ENCODE results near the gene PPP1R3F.

Gene PPP1R3F

DNA sequence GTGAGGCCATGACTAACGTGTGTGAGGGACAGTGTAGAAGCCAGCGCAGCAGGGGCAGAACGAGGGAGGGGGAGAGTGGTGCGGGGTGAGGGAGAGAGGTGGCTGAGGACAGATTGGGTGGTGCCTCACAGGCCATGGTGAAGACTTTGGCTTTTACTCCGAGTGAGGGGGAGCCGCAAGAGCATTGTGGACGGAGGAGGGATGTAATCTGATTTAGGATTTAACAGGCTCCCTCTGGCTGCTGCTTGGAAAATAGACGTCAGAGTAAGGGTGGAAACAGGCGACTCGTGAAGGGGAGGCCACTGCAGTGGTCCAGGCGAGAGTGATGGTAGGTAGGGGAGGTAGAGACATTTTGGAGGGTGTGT, 13.0 kb downstream of the PPP1R3F start:
- H3K36me3 ChIP-seq (ENCODE audit: low read depth) = no peaks in the 10 kb centered on the region
- no peaks in the 10 kb centered on the region for H3K4me1 ChIP-seq (ENCODE audit: insufficient read depth, poor library complexity, severe bottlenecking)
- DNase-seq (ENCODE audit: low spot score) = no peak
- no peaks in the 10 kb centered on the region for H3K27me3 ChIP-seq (ENCODE audit: insufficient read depth, poor library complexity, severe bottlenecking)
- no peak overlapping the region for H3K4me3 ChIP-seq (ENCODE audit: severe bottlenecking)
- no peak overlapping the region for H3K27ac ChIP-seq (ENCODE audit: poor library complexity, severe bottlenecking)
- TF ChIP-seq, protein P1, sequence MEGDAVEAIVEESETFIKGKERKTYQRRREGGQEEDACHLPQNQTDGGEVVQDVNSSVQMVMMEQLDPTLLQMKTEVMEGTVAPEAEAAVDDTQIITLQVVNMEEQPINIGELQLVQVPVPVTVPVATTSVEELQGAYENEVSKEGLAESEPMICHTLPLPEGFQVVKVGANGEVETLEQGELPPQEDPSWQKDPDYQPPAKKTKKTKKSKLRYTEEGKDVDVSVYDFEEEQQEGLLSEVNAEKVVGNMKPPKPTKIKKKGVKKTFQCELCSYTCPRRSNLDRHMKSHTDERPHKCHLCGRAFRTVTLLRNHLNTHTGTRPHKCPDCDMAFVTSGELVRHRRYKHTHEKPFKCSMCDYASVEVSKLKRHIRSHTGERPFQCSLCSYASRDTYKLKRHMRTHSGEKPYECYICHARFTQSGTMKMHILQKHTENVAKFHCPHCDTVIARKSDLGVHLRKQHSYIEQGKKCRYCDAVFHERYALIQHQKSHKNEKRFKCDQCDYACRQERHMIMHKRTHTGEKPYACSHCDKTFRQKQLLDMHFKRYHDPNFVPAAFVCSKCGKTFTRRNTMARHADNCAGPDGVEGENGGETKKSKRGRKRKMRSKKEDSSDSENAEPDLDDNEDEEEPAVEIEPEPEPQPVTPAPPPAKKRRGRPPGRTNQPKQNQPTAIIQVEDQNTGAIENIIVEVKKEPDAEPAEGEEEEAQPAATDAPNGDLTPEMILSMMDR (IDR thresholded peaks at IDR 0.05; ENCODE audit: poor library complexity, severe bottlenecking) = no peak
- no peaks in the 10 kb centered on the region for H3K9me3 ChIP-seq (ENCODE audit: severe bottlenecking)
- ATAC-seq (ENCODE audit: low read depth) = peak; percentile 33; the same call in 1 of the 3 replicates

DNA sequence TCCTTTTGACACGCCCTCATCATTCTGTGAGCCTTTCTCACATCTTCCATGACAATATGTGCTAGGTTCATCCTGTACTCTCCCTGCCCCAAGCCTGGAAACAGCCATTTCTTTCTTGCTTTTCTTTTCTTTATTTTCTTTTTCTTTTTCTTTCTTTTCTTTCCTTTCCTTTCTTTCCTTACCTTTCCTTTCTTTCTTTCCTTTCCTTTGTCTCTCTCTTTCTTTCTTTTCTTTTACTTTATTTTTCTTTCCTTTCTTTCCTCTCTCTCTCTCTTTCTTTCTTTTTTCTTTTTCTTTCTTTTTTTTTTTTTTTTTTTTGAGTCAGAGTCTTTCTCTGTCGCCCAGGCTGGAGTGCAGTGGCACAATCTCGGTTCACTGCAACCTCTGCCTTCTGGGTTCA, 14.6 kb downstream of the PPP1R3F start:
- Histone ChIP-seq H3K36me3 (ENCODE audit: low read depth) (no peaks in the 10 kb centered on the region), H3K4me3 (ENCODE audit: severe bottlenecking) (no peak overlapping the region), H3K27me3 (ENCODE audit: insufficient read depth, poor library complexity, severe bottlenecking) (no peaks in the 10 kb centered on the region), H3K27ac (ENCODE audit: poor library complexity, severe bottlenecking) (no peak overlapping the region), H3K4me1 (ENCODE audit: insufficient read depth, poor library complexity, severe bottlenecking) (no peaks in the 10 kb centered on the region), H3K9me3 (ENCODE audit: severe bottlenecking) (no peaks in the 10 kb centered on the region)
- no peak for ATAC-seq (ENCODE audit: low read depth)
- TF ChIP-seq, protein P1 (IDR thresholded peaks at IDR 0.05; ENCODE audit: poor library complexity, severe bottlenecking) = no peak
- DNase-seq (ENCODE audit: low spot score) = no peak

DNA sequence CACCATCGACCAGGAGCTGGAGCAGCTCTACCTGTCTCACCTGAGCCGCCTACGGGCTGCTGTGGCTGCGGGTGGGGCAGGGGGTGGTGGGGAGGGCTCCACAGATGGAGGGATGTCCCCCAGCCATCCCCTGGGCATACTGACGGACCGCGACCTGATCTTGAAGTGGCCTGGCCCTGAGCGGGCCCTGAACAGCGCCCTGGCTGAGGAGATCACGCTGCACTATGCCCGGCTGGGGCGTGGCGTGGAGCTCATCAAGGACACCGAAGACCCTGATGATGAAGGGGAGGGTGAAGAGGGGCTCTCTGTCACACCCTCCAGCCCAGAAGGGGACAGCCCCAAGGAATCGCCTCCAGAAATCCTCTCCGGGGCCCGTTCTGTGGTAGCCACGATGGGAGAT, 16.5 kb downstream of the PPP1R3F start:
- H3K27ac ChIP-seq (ENCODE audit: poor library complexity, severe bottlenecking) = no peak overlapping the region
- H3K4me1 ChIP-seq (ENCODE audit: insufficient read depth, poor library complexity, severe bottlenecking) = no peaks in the 10 kb centered on the region
- H3K36me3 ChIP-seq (ENCODE audit: low read depth) = no peaks in the 10 kb centered on the region
- no peaks in the 10 kb centered on the region for H3K27me3 ChIP-seq (ENCODE audit: insufficient read depth, poor library complexity, severe bottlenecking)
- no peak overlapping the region for H3K4me3 ChIP-seq (ENCODE audit: severe bottlenecking)
- ATAC-seq (ENCODE audit: low read depth) = no peak
- DNase-seq (ENCODE audit: low spot score) = no peak
- TF ChIP-seq, protein P1 (IDR thresholded peaks at IDR 0.05; ENCODE audit: poor library complexity, severe bottlenecking) = no peak
- H3K9me3 ChIP-seq (ENCODE audit: severe bottlenecking) = no peaks in the 10 kb centered on the region

DNA sequence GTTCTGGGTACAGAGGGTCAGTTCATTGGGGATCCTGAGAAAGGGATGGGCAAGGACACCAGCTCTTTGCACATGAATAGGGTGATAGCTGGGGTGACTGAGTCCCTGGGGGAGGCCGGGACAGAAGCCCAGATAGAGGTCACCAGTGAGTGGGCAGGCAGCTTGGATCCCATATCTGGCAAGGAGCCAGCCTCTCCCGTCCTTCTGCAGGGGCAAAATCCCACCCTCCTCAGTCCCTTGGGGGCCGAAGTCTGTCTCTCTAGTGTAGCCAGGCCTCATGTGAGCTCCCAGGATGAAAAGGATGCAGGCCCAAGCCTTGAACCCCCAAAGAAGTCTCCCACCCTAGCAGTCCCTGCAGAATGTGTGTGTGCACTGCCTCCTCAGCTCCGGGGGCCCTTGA, 17.0 kb downstream of the PPP1R3F start:
- TF ChIP-seq, protein P1 (IDR thresholded peaks at IDR 0.05; ENCODE audit: poor library complexity, severe bottlenecking) = no peak
- DNase-seq (ENCODE audit: low spot score) (no peak), ATAC-seq (ENCODE audit: low read depth) (no peak)
- H3K9me3 ChIP-seq (ENCODE audit: severe bottlenecking) = no peaks in the 10 kb centered on the region
- no peaks in the 10 kb centered on the region for H3K36me3 ChIP-seq (ENCODE audit: low read depth)
- H3K4me1 ChIP-seq (ENCODE audit: insufficient read depth, poor library complexity, severe bottlenecking) = no peaks in the 10 kb centered on the region
- H3K27me3 ChIP-seq (ENCODE audit: insufficient read depth, poor library complexity, severe bottlenecking) = no peaks in the 10 kb centered on the region
- no peak overlapping the region for H3K27ac ChIP-seq (ENCODE audit: poor library complexity, severe bottlenecking)
- no peak overlapping the region for H3K4me3 ChIP-seq (ENCODE audit: severe bottlenecking)

DNA sequence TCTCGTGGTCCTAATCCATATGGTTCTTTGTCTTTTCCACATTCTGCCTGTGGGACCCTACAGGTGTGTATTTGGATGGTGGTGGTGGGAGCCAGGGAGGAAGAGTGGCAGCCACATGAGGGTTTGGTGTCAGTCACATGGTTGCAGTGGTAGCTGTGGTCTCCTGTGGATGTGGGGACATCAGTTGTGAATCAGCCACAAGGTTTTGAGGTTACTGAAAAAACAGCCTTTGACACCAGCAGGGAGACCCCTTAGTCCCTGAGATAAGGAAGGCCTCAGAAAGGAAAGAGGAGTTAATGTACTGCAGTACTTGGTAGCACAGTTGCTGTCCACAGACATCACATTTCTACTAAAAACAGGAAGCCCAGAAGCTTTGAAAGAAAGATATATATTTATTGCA, 18.1 kb downstream of the PPP1R3F start:
- no peaks in the 10 kb centered on the region for H3K36me3 ChIP-seq (ENCODE audit: low read depth)
- no peak overlapping the region for H3K4me3 ChIP-seq (ENCODE audit: severe bottlenecking)
- ATAC-seq (ENCODE audit: low read depth) (no peak), DNase-seq (ENCODE audit: low spot score) (no peak)
- H3K9me3 ChIP-seq (ENCODE audit: severe bottlenecking) = no peaks in the 10 kb centered on the region
- H3K27ac ChIP-seq (ENCODE audit: poor library complexity, severe bottlenecking) = no peak overlapping the region
- no peaks in the 10 kb centered on the region for H3K27me3 ChIP-seq (ENCODE audit: insufficient read depth, poor library complexity, severe bottlenecking)
- TF ChIP-seq, protein P1 (IDR thresholded peaks at IDR 0.05; ENCODE audit: poor library complexity, severe bottlenecking) = no peak
- H3K4me1 ChIP-seq (ENCODE audit: insufficient read depth, poor library complexity, severe bottlenecking) = no peaks in the 10 kb centered on the region
